HUES64 (cell line): ENCODE measurements around the gene RIPK3.

ENCODE experiments used
- H3K27ac ChIP-seq: 2 replicates; pipeline ENCODE4 v1.7.0; 2013; ENCODE audit warnings: low read depth, low read length, inconsistent platforms
- H3K27me3 ChIP-seq: 2 replicates; pipeline ENCODE4 v1.6.1; 2013; ENCODE audit warnings: mild to moderate bottlenecking, low read length; ENCODE audit not compliant: insufficient read depth
- H3K36me3 ChIP-seq: 2 replicates; pipeline ENCODE4 v1.6.1; 2013; ENCODE audit warnings: mild to moderate bottlenecking, low read length; ENCODE audit not compliant: insufficient read depth
- H3K4me1 ChIP-seq: 2 replicates; pipeline ENCODE4 v1.6.1; 2013; ENCODE audit warnings: mild to moderate bottlenecking, low read length, moderate library complexity; ENCODE audit not compliant: insufficient read depth
- H3K4me3 ChIP-seq: 2 replicates; pipeline ENCODE4 v1.5.1; 2013; ENCODE audit warnings: mild to moderate bottlenecking, low read length, moderate library complexity
- H3K9ac ChIP-seq: 2 replicates; pipeline ENCODE4 v1.6.1; 2013; ENCODE audit warnings: mild to moderate bottlenecking, low read depth, low read length
- H3K9me3 ChIP-seq: 2 replicates; pipeline ENCODE4 v1.6.1; 2013; ENCODE audit warnings: low read depth, low read length; ENCODE audit not compliant: insufficient read depth
- WGBS: fragments of 150-250, 120-280 bp; methylation state at CpG from one replicate; pipeline ENCODE4 v1.1.7; 2013; ENCODE audit warnings: missing lambda C conversion rate; 5-methylcytosine and 5-hydroxymethylcytosine counted together

Gene RIPK3

DNA sequence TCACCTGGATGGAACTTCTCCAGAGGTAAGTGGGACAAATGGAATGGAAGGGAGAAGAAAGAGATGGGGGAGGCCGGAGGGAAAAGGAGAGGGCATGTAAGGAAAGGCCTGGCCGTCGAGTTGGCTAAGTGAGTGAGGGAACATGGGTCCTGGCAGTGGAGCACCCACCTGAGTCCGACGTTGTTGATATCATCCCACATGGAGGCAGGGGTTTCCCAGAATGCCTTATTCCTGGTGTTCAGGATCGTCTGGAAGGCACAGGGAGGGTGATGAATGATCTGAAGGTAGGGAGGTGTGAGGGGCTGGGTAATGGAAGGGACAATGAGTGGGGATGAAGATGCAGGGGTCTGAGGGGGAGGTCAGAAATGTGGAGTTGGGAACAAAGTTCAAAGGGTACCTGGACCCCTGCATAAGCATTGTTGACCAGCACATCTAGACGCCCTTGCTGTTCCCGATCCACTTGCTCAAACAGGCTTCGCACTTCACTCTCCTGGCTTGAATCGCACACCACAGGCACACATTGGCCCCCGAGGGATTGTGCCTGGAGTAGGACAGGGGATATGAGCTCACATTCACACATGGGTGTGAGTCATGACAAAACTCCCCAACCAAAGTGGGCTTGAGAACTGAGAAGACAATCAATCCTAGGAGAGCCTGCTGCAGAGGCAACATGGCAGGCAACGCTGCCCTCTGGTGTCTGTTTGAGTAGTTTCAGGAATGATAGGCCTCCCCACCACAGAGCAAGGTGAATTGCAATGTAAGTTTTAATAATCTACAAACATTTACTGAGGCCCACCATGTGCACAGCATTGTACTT lies 43.2 kb downstream of the RIPK3 start:
- Histone ChIP-seq H3K36me3 (peaks cover 37% of the 10 kb centered on the region), H3K4me1 (peaks cover 2% of the 10 kb centered on the region; the same call in 1 of the 2 replicates), H3K9ac (no peak overlapping the region), H3K9me3 (no peaks in the 10 kb centered on the region), H3K27ac (no peak overlapping the region), H3K27me3 (no peaks in the 10 kb centered on the region), H3K4me3 (no peak overlapping the region)
- WGBS: 68% methylated on average over 12 of the region's 12 CpGs

GRCh38 chr14:24293525-24293924 lies 46.3 kb downstream of the RIPK3 start:
- no peak overlapping the region for H3K4me3 ChIP-seq
- H3K36me3 ChIP-seq: peaks cover 44% of the 10 kb centered on the region
- WGBS: 100% methylated on average over 1 of the region's 2 CpGs
- 0 out of 2 replicates have a peak, but pooled peaks cover 2% of the 10 kb centered on the region for H3K4me1 ChIP-seq
- no peak overlapping the region for H3K27ac ChIP-seq
- no peaks in the 10 kb centered on the region for H3K27me3 ChIP-seq
- H3K9me3 ChIP-seq: no peaks in the 10 kb centered on the region
- no peak overlapping the region for H3K9ac ChIP-seq

- H3K9ac ChIP-seq: no peak overlapping the region
- no peak overlapping the region for H3K27ac ChIP-seq
- no peaks in the 10 kb centered on the region for H3K27me3 ChIP-seq
- 95% methylated on average over 11 of the region's 11 CpGs for WGBS
- H3K4me1 ChIP-seq: no peaks in the 10 kb centered on the region
- H3K9me3 ChIP-seq: no peaks in the 10 kb centered on the region
- peaks cover 44% of the 10 kb centered on the region for H3K36me3 ChIP-seq
- no peak overlapping the region for H3K4me3 ChIP-seq
These were observed 47.5 kb downstream of the RIPK3 start for GRCh38 chr14:24292118-24292807.

- no peak overlapping the region for H3K27ac ChIP-seq
- H3K9ac ChIP-seq: no peak overlapping the region
- H3K9me3 ChIP-seq: no peaks in the 10 kb centered on the region
- no peaks in the 10 kb centered on the region for H3K4me1 ChIP-seq
- H3K27me3 ChIP-seq: no peaks in the 10 kb centered on the region
- WGBS: 93% methylated on average over 3 of the region's 3 CpGs
- H3K36me3 ChIP-seq: peaks cover 44% of the 10 kb centered on the region
- H3K4me3 ChIP-seq: no peak overlapping the region
These were observed 48.2 kb downstream of the RIPK3 start for GRCh38 chr14:24291446-24292117.

GRCh38 chr14:24290746-24291145 lies 49.0 kb downstream of the RIPK3 start:
- Histone ChIP-seq H3K9ac (no peak overlapping the region), H3K4me1 (no peaks in the 10 kb centered on the region), H3K27me3 (no peaks in the 10 kb centered on the region), H3K9me3 (no peaks in the 10 kb centered on the region), H3K36me3 (peaks cover 36% of the 10 kb centered on the region), H3K27ac (no peak overlapping the region), H3K4me3 (no peak overlapping the region)
- 93% methylated on average over 9 of the region's 9 CpGs for WGBS

GRCh38 chr14:24289649-24290280 lies 50.0 kb downstream of the RIPK3 start:
- no peaks in the 10 kb centered on the region for H3K27me3 ChIP-seq
- no peaks in the 10 kb centered on the region for H3K4me1 ChIP-seq
- no peak overlapping the region for H3K4me3 ChIP-seq
- H3K9me3 ChIP-seq: no peaks in the 10 kb centered on the region
- H3K9ac ChIP-seq: no peak overlapping the region
- no peak overlapping the region for H3K27ac ChIP-seq
- WGBS: 80% methylated on average over 6 of the region's 6 CpGs
- peaks cover 27% of the 10 kb centered on the region for H3K36me3 ChIP-seq

GRCh38 chr14:24286996-24287395 lies 52.8 kb downstream of the RIPK3 start:
- Histone ChIP-seq H3K9me3 (no peaks in the 10 kb centered on the region), H3K27me3 (no peaks in the 10 kb centered on the region), H3K27ac (no peak overlapping the region), H3K36me3 (peaks cover 16% of the 10 kb centered on the region), H3K9ac (no peak overlapping the region), H3K4me1 (no peaks in the 10 kb centered on the region), H3K4me3 (no peak overlapping the region)
- WGBS: 95% methylated on average over 5 of the region's 5 CpGs
